Left forelimb (tissue), 1 donor: ENCODE measurements around the gene ADGRL3.

Source experiments
- DNase-seq: peaks from one replicate; pipeline ENCODE4 v3.0.0-alpha.2; 2018; ENCODE audit warnings: low spot score

Gene ADGRL3

GRCh38 chr4:61277785-61278760 is 77.9 kb downstream of the ADGRL3 start:
- no peak for DNase-seq

DNA sequence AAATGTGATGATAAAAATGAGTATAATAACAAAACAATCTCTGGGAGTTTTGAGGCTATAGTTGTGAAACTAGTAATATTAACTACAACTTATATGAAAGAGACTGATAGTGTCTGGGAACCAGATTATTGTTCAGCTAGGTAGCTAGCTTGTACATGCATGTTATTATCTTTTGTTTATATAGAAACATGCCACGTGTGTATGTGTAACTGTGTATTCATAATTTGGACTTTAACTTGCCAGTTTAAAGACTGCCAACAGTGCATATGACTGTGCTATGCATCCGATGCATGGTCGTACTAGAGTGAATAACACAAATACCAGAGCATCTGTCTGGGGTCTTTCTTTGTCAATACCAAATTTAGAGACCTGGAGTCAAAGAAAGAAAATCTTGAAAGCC is 92.2 kb downstream of the ADGRL3 start:
- no peak for DNase-seq

DNA sequence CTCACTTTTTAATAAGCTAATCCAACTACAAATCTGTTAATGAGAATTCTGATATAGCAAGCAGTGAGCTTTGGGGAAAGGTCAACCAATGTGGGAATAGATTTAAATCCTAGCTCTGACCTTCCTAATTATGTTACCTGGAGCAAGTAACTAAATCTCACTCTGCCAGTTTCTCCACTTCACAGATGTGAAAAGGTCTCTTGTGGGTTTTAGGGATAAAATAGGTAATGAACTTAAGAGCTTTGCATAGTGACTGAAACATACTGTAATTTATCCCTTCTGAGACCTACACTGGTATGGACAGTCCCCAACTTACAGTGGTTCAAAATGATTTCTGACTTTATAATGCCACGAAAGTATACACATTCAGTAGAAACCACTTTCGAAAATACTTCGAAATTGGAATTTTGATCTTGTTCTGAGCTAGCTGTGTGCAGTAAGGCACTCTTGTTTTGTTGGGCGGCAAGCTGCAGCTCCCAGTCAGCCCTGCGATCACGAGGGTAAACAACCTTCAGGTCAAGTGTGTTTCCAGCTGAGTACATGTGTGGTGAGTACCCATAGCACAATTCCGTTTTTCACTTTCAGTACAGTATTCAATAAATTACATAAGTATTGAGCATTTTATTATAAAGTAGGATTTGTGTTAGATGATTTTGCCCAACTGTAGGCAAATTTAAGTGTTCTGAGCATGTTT is 93.7 kb downstream of the ADGRL3 start:
- no peak for DNase-seq

- no peak for DNase-seq
These were observed 94.8 kb downstream of the ADGRL3 start for GRCh38 chr4:61294936-61295335.

GRCh38 chr4:61296144-61296543 is 96.0 kb downstream of the ADGRL3 start:
- DNase-seq: no peak

GRCh38 chr4:61298178-61298740 is 98.1 kb downstream of the ADGRL3 start:
- no peak for DNase-seq

DNA sequence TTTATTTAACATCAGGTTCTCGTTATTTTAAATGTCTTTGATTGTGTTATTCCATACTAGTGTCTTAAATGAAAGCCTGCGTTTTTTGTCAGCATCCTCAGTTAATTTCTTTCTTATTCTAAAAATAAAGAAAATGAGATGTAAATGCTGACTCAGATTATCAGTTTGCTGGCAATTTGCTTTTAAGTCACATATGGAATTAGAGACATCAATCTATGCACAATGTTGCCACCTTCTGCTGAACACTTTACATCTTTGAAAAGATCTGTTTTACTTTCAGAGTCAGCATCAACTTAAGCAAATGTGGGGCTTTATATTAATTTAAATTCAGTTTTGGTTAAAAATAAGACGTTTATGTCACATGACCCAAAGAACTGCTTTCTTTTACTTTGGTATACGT is 99.2 kb downstream of the ADGRL3 start:
- DNase-seq: no peak

- no peak for DNase-seq
These were observed 100.2 kb downstream of the ADGRL3 start for GRCh38 chr4:61300266-61300844.

GRCh38 chr4:61301271-61301670 is 101.1 kb downstream of the ADGRL3 start:
- no peak for DNase-seq

- no peak for DNase-seq
These were observed 107.9 kb downstream of the ADGRL3 start for GRCh38 chr4:61308033-61308432.

DNA sequence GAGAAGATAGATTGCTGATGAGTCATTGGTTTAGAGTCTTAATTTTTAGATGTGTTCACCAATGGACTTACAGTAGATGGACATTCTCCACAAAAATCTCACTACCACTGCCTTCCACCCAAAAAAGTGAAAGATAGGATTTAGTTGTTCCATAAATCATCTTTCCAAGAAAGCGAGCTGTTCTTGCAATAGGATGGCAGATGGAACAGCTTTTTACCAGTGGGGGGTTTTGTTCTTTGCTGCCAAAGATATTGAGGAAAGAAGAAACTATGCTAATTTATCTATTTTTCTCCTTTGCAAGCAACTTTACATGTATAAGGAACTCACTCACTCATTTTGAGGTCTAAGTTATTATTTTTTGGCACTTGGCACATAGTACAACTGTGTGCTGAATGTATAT is 109.5 kb downstream of the ADGRL3 start:
- no peak for DNase-seq

DNA sequence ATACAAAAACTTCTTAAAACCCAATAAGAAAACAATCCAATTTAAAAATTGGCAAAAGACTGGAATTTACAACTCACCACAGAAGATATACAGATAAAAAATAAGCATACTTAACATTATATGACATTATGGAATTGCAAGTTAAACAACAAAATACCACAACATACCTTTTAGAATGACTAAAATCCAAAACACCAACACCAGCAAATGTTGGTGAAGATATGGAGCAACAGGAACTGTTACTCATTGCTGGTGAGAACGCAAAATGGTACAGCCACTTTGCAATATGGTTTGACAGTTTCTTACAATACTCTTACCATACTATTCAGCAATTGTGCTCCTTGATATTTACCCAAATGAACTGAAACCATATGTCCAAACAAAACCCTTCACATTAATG is 112.4 kb downstream of the ADGRL3 start:
- no peak for DNase-seq

GRCh38 chr4:61318431-61318830 is 118.3 kb downstream of the ADGRL3 start:
- DNase-seq: no peak

GRCh38 chr4:61319156-61319555 is 119.0 kb downstream of the ADGRL3 start:
- no peak for DNase-seq

DNA sequence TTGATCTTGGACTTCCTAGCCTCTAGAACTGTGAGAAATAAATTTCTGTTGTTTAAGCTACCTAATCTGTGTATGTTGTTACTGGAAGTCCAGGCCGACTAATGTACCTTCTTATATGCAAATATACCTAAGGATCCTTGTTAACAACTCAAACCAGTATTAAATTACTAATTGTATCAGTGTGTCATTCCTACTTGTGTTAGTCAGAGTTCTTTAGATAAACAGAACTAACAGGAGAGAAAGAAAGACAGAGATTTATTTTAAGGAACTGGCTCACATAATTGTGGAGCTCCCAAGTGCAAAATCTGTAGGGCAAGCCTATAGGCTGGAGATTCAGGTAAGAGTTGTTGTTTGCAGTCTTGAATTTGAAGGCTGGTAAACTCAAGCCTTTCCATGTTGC is 120.0 kb downstream of the ADGRL3 start:
- DNase-seq: no peak

GRCh38 chr4:61320631-61321030 is 120.5 kb downstream of the ADGRL3 start:
- no peak for DNase-seq

GRCh38 chr4:61332693-61333092 is 132.6 kb downstream of the ADGRL3 start:
- no peak for DNase-seq

- DNase-seq: no peak
These were observed 133.4 kb downstream of the ADGRL3 start for GRCh38 chr4:61333490-61333889.

DNA sequence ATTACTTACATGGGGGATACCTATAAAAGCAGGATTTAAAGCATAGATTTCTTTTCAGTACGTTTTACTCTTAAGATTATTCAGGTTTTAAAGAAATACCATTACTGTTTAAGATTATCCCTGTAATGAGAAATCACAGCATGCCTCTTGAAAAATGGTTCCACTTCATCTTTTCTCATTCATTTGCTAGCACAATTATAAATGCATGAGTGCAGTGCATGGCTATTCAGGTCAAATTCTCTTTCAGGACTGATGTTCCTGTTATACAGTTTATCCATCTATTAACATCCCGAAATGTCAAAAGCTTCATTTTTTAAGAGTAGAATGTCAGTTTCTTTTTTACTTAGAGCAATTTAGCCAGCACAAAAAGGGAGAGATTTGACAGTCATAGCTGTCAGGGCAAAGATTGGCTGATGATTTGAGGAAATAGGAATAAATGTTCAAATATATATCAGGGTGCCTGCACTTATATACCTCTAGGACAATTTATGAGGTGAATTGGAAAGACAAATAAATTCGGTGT is 135.2 kb downstream of the ADGRL3 start:
- DNase-seq: no peak

DNA sequence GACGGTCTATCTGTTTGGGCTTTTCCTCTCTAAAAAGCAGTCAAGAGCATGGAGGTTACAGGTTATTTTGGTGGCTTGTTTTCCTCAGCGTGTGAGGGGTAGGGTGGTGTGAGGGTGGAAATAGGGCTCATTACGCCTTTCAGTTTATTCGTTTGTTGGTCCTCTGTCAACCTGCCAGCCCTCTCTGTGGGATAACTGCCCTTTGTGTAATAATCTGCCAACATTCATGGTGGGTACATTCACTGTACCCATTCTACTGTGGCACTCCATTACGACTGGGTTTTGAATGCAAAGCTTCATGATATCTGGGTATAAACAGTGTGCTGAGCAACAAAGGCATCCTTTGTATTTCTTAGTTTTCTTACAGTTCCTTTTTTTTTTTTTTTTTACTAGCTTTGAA is 136.4 kb downstream of the ADGRL3 start:
- DNase-seq: no peak

- no peak for DNase-seq
These were observed 136.8 kb downstream of the ADGRL3 start for GRCh38 chr4:61336916-61337315.

DNA sequence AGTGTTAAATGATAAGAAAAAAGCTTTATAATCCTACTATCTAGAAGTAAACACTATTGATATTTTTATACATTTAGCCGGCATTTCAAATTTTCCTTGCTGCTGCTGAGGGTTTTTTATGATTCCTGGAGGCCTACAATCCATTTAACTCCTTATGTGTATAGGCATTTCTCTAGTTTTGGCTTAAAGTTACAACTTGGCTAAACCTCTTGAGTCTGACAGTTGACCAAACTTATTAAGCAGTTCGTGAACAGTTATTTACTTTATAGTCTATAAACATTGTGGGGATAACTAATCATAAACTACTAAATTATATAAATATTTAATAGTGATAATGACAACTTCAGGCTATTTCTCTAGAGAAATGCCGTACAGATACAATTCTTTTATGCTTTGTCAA is 141.9 kb downstream of the ADGRL3 start:
- DNase-seq: no peak
